A673 (cell line): Measurements from ENCODE around the gene ZNF512B. TPM values are rescaled to one million over a fixed set of nuclear protein-coding genes. Genes with fewer than 3 reads are reported as not detected.

Experiments used
- BruUV-seq: library from RNA; stranded (reverse); fragments of 400-500 nt; replicated peaks from 2 replicates; lab custom pipeline; 2021; lab: Mats Ljungman, UMichigan
- CTCF ChIA-PET: fragments of 300-600 bp; sonication (Branson Sonifier 250); formaldehyde crosslinking; loops from one replicate; lab custom pipeline; 2022; ENCODE audit warnings: antibody characterized with exemption; lab: Charles Lee
- POLR2A ChIA-PET: fragments of 300-600 bp; sonication (Branson Sonifier 250); formaldehyde crosslinking; loops from one replicate; lab custom pipeline; 2022; ENCODE audit warnings: antibody characterized with exemption; ENCODE audit not compliant: low non-redundant PET; lab: Charles Lee
- DNase-seq: peaks from one replicate; pipeline ENCODE4 v3.0.0-alpha.2; 2015; ENCODE audit warnings: low spot score
- H3K27ac ChIP-seq: fragments of 200-600 bp; sonication (generic); 2 replicates; pipeline ENCODE4 v1.5.1; 2016; ENCODE audit warnings: mixed run types, low read depth, mild to moderate bottlenecking, mixed read lengths, antibody characterized with exemption, low read length; ENCODE audit not compliant: poor library complexity, severe bottlenecking
- H3K27me3 ChIP-seq: fragments of 200-600 bp; sonication (generic); replicated peaks from 2 replicates; pipeline ENCODE4 v1.6.1; 2017; ENCODE audit warnings: mixed run types, low read depth, mild to moderate bottlenecking, mixed read lengths, antibody characterized with exemption, low read length; ENCODE audit not compliant: insufficient read depth, poor library complexity
- H3K36me3 ChIP-seq: fragments of 200-600 bp; sonication (generic); 2 replicates; pipeline ENCODE4 v1.6.1; 2016; ENCODE audit warnings: mixed run types, mild to moderate bottlenecking, mixed read lengths, antibody characterized with exemption, low read length; ENCODE audit not compliant: insufficient read depth, poor library complexity, severe bottlenecking
- H3K4me1 ChIP-seq: fragments of 200-600 bp; sonication (generic); 2 replicates; pipeline ENCODE4 v1.6.1; 2017; ENCODE audit warnings: mixed run types, mild to moderate bottlenecking, mixed read lengths, antibody characterized with exemption, low read length; ENCODE audit not compliant: insufficient read depth, poor library complexity, severe bottlenecking
- H3K4me3 ChIP-seq: fragments of 200-600 bp; sonication (generic); 2 replicates; pipeline ENCODE4 v1.5.1; 2016; ENCODE audit warnings: low read depth, mixed run types, mild to moderate bottlenecking, mixed read lengths, low read length; ENCODE audit not compliant: poor library complexity, severe bottlenecking
- H3K9me3 ChIP-seq: fragments of 200-600 bp; sonication (generic); 2 replicates; pipeline ENCODE4 v1.6.1; 2016; ENCODE audit warnings: mixed run types, low read depth, mild to moderate bottlenecking, mixed read lengths, antibody characterized with exemption, low read length; ENCODE audit not compliant: poor library complexity, severe bottlenecking
- CTCF ChIP-seq: fragments of 300-800, 200-600 bp; sonication (generic); conservative IDR thresholded peaks from 2 replicates; pipeline ENCODE4 v1.5.1; 2017; ENCODE audit warnings: low read depth, mild to moderate bottlenecking, antibody characterized with exemption, low read length, moderate library complexity, mixed read lengths
- EZH2 ChIP-seq: fragments of 200-600 bp; sonication (generic); IDR thresholded peaks from 2 replicates; pipeline ENCODE4 v1.6.1; 2017; ENCODE audit warnings: borderline replicate concordance, low read depth, mild to moderate bottlenecking, mixed read lengths, antibody characterized with exemption, low read length; ENCODE audit not compliant: poor library complexity, severe bottlenecking
- intact Hi-C: fragments of 100-400 bp; cut with micrococcal nuclease; formaldehyde crosslinking; loops from one replicate; pipeline ENCODE4 v1.10.0; 2022; ENCODE audit not compliant: unreplicated experiment
- total RNA-seq: library from RNA; stranded (reverse); gene quantifications from 2 replicates; pipeline ENCODE4 v1.2.3, GENCODE V29; 2021

Gene ZNF512B
- total RNA-seq, 1 experiment from 2014 or later: 28.9 TPM

- H3K27me3 ChIP-seq: no peaks in the 10 kb centered on the region
- ChIA-PET POLR2A (no interaction called here), CTCF (interaction anchor here (0.5 to 1.4 kb wide), 6 partner anchors 20 to 601 kb away, joined by 3 to 6 read pairs (median 4); partner anchors contain the start of gene PTK6)
- intact Hi-C loops: loop anchor here (5.0 to 10.0 kb wide), 2 partner anchors 200 to 437 kb away; partner anchors contain the start of gene PTK6
- no TSS peak for BruUV-seq
- no peak overlapping the region for H3K4me3 ChIP-seq
- DNase-seq: no peak
- TF ChIP-seq CTCF (no peak), EZH2 (no peak)
- peaks cover 16% of the 10 kb centered on the region for H3K4me1 ChIP-seq
- no peaks in the 10 kb centered on the region for H3K36me3 ChIP-seq
- no peak overlapping the region for H3K27ac ChIP-seq
- H3K9me3 ChIP-seq: no peaks in the 10 kb centered on the region
Measured at GRCh38 chr20:63974402-63975200, 4.9 kb upstream of the ZNF512B start.

GRCh38 chr20:63973636-63974401 is 4.1 kb upstream of the ZNF512B start:
- intact Hi-C loops: loop anchor here (10.0 kb wide), 1 partner anchor 199 kb away; no protein-coding TSS in a partner anchor
- H3K4me1 ChIP-seq: peaks cover 15% of the 10 kb centered on the region
- peak overlapping the region; percentile 10 for H3K4me3 ChIP-seq
- H3K27ac ChIP-seq: no peak overlapping the region
- H3K36me3 ChIP-seq: no peaks in the 10 kb centered on the region
- TF ChIP-seq CTCF: peak; percentile 99
- no peak for TF ChIP-seq EZH2
- BruUV-seq: no TSS peak
- no peaks in the 10 kb centered on the region for H3K27me3 ChIP-seq
- ChIA-PET POLR2A (interaction anchor here (0.6 kb wide), 2 partner anchors 86 to 275 kb away, joined by 3 to 7 read pairs; no protein-coding TSS in a partner anchor), CTCF (interaction anchor here (0.5 to 1.4 kb wide), 9 partner anchors 19 to 444 kb away, joined by 3 to 8 read pairs (median 4); partner anchors contain the start of gene PTK6)
- H3K9me3 ChIP-seq: no peaks in the 10 kb centered on the region
- DNase-seq: peak; percentile 77

GRCh38 chr20:63973160-63973479 is 3.4 kb upstream of the ZNF512B start:
- intact Hi-C loops: loop anchor here (10.0 kb wide), 1 partner anchor 198 kb away; no protein-coding TSS in a partner anchor
- Histone ChIP-seq H3K4me3 (no peak overlapping the region), H3K9me3 (no peaks in the 10 kb centered on the region), H3K27ac (no peak overlapping the region), H3K27me3 (no peaks in the 10 kb centered on the region), H3K36me3 (peaks cover 2% of the 10 kb centered on the region), H3K4me1 (peaks cover 8% of the 10 kb centered on the region)
- no peak for DNase-seq
- no TSS peak for BruUV-seq
- ChIA-PET CTCF (interaction anchor here (0.7 to 1.4 kb wide), 4 partner anchors 187 to 435 kb away, joined by 3 to 8 read pairs (median 6); partner anchors contain the start of gene PTK6), POLR2A (interaction anchor here (0.6 kb wide), 1 partner anchor 275 kb away, joined by 3 read pairs; no protein-coding TSS in a partner anchor)
- TF ChIP-seq EZH2 (no peak), CTCF (no peak)
